Liver (tissue), 3 donors: ENCODE data around the gene GHR.

Experiments used
- FOXA1 ChIP-seq: IDR thresholded peaks from 2 replicates; pipeline ENCODE4 v1.6.1; 2016; ENCODE audit warnings: antibody characterized with exemption
- SP1 ChIP-seq: IDR thresholded peaks from 2 replicates; pipeline ENCODE4 v1.6.1; 2018; ENCODE audit warnings: antibody characterized with exemption, mild to moderate bottlenecking
- TAF1 ChIP-seq: conservative IDR thresholded peaks from 2 replicates; pipeline ENCODE4 v1.6.1; 2016; ENCODE audit warnings: antibody characterized with exemption, mild to moderate bottlenecking
- YY1 ChIP-seq: IDR thresholded peaks from 2 replicates; pipeline ENCODE4 v1.6.1; 2016; ENCODE audit warnings: antibody characterized with exemption, mild to moderate bottlenecking
- TF ChIP-seq, protein P1 (sequence below): fragments of 150-350 bp; IDR thresholded peaks from 2 replicates; pipeline ENCODE4 v1.5.1; 2017; ENCODE audit warnings: improper control_type of control experiment, low read depth, low read length; ENCODE audit not compliant: missing input control
- TF ChIP-seq, protein P2 (sequence below): IDR thresholded peaks from 2 replicates; pipeline ENCODE4 v1.6.1; 2016; ENCODE audit warnings: antibody characterized with exemption
- TF ChIP-seq, protein P3 (sequence below): IDR thresholded peaks from 2 replicates; pipeline ENCODE4 v1.6.1; 2016; ENCODE audit warnings: antibody characterized with exemption
- donor health status: healthy.
- donor health status: healthy.

DNA sequence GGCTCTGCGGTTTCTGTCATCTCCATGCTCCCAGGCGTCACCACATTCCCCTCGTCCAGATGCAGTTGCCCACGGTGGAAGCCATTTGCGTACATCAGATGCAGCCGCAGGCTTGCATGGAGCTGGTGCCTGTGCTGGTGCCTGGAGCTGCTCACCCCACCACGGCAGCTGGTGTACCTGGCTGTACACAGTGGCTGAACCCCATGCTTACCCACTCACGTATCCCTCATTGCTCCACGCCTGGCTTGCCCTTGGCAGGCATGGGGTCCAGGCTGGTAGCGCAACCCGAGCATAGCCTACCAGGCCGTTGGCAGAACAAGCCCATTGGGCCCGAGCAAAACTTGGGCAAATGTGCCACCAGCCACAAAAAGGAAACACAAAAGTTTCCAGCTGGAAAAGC is 159.5 kb downstream of the GHR start:
- TF ChIP-seq, protein P1, sequence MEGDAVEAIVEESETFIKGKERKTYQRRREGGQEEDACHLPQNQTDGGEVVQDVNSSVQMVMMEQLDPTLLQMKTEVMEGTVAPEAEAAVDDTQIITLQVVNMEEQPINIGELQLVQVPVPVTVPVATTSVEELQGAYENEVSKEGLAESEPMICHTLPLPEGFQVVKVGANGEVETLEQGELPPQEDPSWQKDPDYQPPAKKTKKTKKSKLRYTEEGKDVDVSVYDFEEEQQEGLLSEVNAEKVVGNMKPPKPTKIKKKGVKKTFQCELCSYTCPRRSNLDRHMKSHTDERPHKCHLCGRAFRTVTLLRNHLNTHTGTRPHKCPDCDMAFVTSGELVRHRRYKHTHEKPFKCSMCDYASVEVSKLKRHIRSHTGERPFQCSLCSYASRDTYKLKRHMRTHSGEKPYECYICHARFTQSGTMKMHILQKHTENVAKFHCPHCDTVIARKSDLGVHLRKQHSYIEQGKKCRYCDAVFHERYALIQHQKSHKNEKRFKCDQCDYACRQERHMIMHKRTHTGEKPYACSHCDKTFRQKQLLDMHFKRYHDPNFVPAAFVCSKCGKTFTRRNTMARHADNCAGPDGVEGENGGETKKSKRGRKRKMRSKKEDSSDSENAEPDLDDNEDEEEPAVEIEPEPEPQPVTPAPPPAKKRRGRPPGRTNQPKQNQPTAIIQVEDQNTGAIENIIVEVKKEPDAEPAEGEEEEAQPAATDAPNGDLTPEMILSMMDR = no peak
- TF ChIP-seq TAF1 = no peak
- TF ChIP-seq, protein P2, sequence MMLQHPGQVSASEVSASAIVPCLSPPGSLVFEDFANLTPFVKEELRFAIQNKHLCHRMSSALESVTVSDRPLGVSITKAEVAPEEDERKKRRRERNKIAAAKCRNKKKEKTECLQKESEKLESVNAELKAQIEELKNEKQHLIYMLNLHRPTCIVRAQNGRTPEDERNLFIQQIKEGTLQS = no peak
- TF ChIP-seq FOXA1 = no peak
- TF ChIP-seq SP1 = no peak
- TF ChIP-seq, protein P3, sequence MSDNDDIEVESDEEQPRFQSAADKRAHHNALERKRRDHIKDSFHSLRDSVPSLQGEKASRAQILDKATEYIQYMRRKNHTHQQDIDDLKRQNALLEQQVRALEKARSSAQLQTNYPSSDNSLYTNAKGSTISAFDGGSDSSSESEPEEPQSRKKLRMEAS = no peak
- TF ChIP-seq YY1 = no peak
